NB4 (cell line): ENCODE measurements around the gene HRCT1.

Experiments
- DNase-seq: peaks from one replicate; pipeline ENCODE4 v3.0.0; 2010; ENCODE audit warnings: low read depth
- H3K4me3 ChIP-seq: one replicate; pipeline ENCODE4 v1.5.1; 2011; ENCODE audit warnings: mild to moderate bottlenecking, low read depth, low read length, moderate library complexity
- MYC ChIP-seq: IDR thresholded peaks from 2 replicates; pipeline ENCODE4 v1.6.1; 2011; ENCODE audit warnings: low read depth, low read length
- POLR2A ChIP-seq: IDR thresholded peaks from 2 replicates; pipeline ENCODE4 v1.6.1; 2011; ENCODE audit warnings: mild to moderate bottlenecking; ENCODE audit not compliant: insufficient read length; ENCODE audit errors: extremely low read depth
- TF ChIP-seq, protein P1 (sequence below): IDR thresholded peaks from 2 replicates; pipeline ENCODE4 v1.6.1; 2011; ENCODE audit warnings: low read depth, low read length
- TF ChIP-seq, protein P2 (sequence below): IDR thresholded peaks from one replicate; pipeline ENCODE4 v1.5.1; 2012; ENCODE audit warnings: low read depth, low read length

HRCT1 gene

GRCh38 chr9:35868933-35869332 lies 37.1 kb upstream of the HRCT1 start:
- TF ChIP-seq POLR2A: no peak
- TF ChIP-seq, protein P1, sequence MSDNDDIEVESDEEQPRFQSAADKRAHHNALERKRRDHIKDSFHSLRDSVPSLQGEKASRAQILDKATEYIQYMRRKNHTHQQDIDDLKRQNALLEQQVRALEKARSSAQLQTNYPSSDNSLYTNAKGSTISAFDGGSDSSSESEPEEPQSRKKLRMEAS: no peak
- TF ChIP-seq, protein P2, sequence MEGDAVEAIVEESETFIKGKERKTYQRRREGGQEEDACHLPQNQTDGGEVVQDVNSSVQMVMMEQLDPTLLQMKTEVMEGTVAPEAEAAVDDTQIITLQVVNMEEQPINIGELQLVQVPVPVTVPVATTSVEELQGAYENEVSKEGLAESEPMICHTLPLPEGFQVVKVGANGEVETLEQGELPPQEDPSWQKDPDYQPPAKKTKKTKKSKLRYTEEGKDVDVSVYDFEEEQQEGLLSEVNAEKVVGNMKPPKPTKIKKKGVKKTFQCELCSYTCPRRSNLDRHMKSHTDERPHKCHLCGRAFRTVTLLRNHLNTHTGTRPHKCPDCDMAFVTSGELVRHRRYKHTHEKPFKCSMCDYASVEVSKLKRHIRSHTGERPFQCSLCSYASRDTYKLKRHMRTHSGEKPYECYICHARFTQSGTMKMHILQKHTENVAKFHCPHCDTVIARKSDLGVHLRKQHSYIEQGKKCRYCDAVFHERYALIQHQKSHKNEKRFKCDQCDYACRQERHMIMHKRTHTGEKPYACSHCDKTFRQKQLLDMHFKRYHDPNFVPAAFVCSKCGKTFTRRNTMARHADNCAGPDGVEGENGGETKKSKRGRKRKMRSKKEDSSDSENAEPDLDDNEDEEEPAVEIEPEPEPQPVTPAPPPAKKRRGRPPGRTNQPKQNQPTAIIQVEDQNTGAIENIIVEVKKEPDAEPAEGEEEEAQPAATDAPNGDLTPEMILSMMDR: no peak
- TF ChIP-seq MYC: no peak
- DNase-seq: peak; percentile 8
- H3K4me3 ChIP-seq: no peak overlapping the region

GRCh38 chr9:35869621-35870216 lies 36.3 kb upstream of the HRCT1 start:
- no peak for DNase-seq
- TF ChIP-seq, protein P2: no peak
- TF ChIP-seq, protein P1: no peak
- no peak for TF ChIP-seq MYC
- TF ChIP-seq POLR2A: no peak
- no peak overlapping the region for H3K4me3 ChIP-seq

DNA sequence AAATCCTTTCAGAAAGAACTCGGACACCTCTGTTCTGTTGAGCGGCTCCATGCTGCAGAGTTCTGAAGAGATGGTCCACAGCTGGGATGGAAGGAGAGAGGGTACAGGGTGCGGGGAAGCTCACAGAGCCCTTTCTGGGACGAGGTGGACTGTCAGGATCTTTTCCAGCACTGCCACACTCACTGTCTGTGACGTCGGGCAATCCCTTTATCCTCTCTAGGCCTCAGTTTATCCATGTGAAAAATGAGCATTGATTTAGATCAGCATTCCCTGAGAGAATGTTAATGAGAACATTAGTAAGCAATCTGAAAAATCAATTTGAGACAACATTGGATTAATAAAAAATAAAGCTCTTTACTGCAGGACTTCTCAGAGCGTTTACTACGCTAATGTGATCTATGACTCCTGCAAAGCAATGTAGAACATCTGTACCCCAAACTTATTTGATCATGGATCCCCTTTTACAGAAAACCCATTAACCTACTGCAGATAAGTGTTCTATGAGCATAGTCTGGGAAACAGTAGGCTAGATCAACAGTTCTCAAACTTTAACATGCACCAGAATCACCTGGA lies 35.6 kb upstream of the HRCT1 start, which contains the start of gene OR13J1:
Gene OR13J1, minus strand, starts transcription at position 51 of the 573 bp plus-strand sequence. Its CDS starts 0 bp downstream, at position 51.
- no peak within 1 kb of the TSS for H3K4me3 ChIP-seq
- no peak for DNase-seq
- TF ChIP-seq, protein P2: no peak
- no peak for TF ChIP-seq MYC
- TF ChIP-seq, protein P1: no peak

GRCh38 chr9:35871545-35871944 lies 34.5 kb upstream of the HRCT1 start:
- TF ChIP-seq, protein P2: no peak
- TF ChIP-seq, protein P1: no peak
- no peak for TF ChIP-seq MYC
- TF ChIP-seq POLR2A: no peak
- DNase-seq: no peak
- H3K4me3 ChIP-seq: no peak overlapping the region

DNA sequence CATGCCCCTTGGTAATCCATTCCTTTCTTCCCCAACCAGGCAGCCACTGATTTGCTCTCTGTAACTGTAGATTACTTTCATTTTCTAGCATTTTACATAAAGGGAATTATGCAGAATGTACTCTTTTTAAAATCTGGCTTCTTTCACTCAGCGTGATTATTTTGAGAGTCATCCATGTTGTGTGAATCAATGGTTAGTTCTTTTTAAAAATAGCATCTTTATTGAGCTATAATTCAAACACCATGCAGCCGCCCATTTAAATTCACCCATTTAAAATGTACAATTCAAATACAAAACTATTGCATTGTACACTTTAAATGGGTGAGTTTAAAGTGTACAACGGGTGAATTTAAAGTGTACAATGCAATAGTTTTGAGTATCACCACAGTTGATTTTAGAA lies 33.5 kb upstream of the HRCT1 start:
- TF ChIP-seq, protein P2: no peak
- no peak for TF ChIP-seq POLR2A
- TF ChIP-seq, protein P1: no peak
- TF ChIP-seq MYC: no peak
- H3K4me3 ChIP-seq: no peak overlapping the region
- no peak for DNase-seq
